Measurements from ENCODE around the gene GMDS.

- TF ChIP-seq, protein P1, sequence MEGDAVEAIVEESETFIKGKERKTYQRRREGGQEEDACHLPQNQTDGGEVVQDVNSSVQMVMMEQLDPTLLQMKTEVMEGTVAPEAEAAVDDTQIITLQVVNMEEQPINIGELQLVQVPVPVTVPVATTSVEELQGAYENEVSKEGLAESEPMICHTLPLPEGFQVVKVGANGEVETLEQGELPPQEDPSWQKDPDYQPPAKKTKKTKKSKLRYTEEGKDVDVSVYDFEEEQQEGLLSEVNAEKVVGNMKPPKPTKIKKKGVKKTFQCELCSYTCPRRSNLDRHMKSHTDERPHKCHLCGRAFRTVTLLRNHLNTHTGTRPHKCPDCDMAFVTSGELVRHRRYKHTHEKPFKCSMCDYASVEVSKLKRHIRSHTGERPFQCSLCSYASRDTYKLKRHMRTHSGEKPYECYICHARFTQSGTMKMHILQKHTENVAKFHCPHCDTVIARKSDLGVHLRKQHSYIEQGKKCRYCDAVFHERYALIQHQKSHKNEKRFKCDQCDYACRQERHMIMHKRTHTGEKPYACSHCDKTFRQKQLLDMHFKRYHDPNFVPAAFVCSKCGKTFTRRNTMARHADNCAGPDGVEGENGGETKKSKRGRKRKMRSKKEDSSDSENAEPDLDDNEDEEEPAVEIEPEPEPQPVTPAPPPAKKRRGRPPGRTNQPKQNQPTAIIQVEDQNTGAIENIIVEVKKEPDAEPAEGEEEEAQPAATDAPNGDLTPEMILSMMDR (IDR thresholded peaks at IDR 0.05; ENCODE audit: borderline replicate concordance, extremely low read depth, low read length, poor library complexity, severe bottlenecking): no peak
- TF ChIP-seq EZH2 (IDR thresholded peaks at IDR 0.05; ENCODE audit: borderline replicate concordance, low read depth, low read length, severe bottlenecking): no peak
Observed at GRCh38 chr6:1594445-1595200, 650.8 kb downstream of the GMDS start.

Data from DND-41 (cell line).